Measurements from ENCODE around the gene CD300LB. TPM values are rescaled to one million over a fixed set of nuclear protein-coding genes. Genes with fewer than 3 reads are reported as not detected.
A peak's percentile ranks its signal among the peaks of the same experiment; 100 is the strongest.

The CD300LB gene
- total RNA-seq, 4 donors from 2014 or later: 0.19 TPM; not detected in 2

GRCh38 chr17:74485022-74485743, 46.1 kb downstream of the CD300LB start:
- peaks cover 0 to 49% (median 0%) of the 10 kb centered on the region in 4 donors for H3K27me3 ChIP-seq
- no peak overlapping the region for H3K4me3 ChIP-seq
- intact Hi-C loops (cut with DNase I): no loop called here
- H3K36me3 ChIP-seq: no peaks in the 10 kb centered on the region
- DNase-seq: no peak
- no peaks in the 10 kb centered on the region for H3K4me1 ChIP-seq
- no peak for TF ChIP-seq CTCF (IDR thresholded peaks at IDR 0.05)
- TF ChIP-seq POLR2A (IDR thresholded peaks at IDR 0.05): no peak
- no peaks in the 10 kb centered on the region for H3K9me3 ChIP-seq
- WGBS, 2 donors: 49 to 58% methylated on average over 8 to 9 of the region's 9 CpGs
- no peak overlapping the region for H3K27ac ChIP-seq

GRCh38 chr17:74484066-74484465, 47.2 kb downstream of the CD300LB start:
- H3K4me1 ChIP-seq: peaks cover 0 to 3% (median 0%) of the 10 kb centered on the region in 3 donors
- intact Hi-C loops (cut with DNase I): no loop called here
- no peak for TF ChIP-seq CTCF (IDR thresholded peaks at IDR 0.05)
- TF ChIP-seq POLR2A (IDR thresholded peaks at IDR 0.05): no peak
- no peak for DNase-seq
- H3K9me3 ChIP-seq: no peaks in the 10 kb centered on the region
- WGBS, 2 donors: 58 to 63% methylated on average over 1 to 8 of the region's 9 CpGs
- H3K27ac ChIP-seq: no peak overlapping the region
- H3K4me3 ChIP-seq: no peak overlapping the region
- peaks cover 0 to 51% (median 0%) of the 10 kb centered on the region in 4 donors for H3K27me3 ChIP-seq
- H3K36me3 ChIP-seq: no peaks in the 10 kb centered on the region

GRCh38 chr17:74481621-74482020, 49.7 kb downstream of the CD300LB start:
- Histone ChIP-seq H3K4me3 (no peak overlapping the region), H3K4me1 (peaks cover 0 to 3% (median 0%) of the 10 kb centered on the region in 3 donors), H3K27ac (no peak overlapping the region), H3K36me3 (no peaks in the 10 kb centered on the region), H3K9me3 (no peaks in the 10 kb centered on the region), H3K27me3 (peaks cover 0 to 70% (median 0%) of the 10 kb centered on the region in 4 donors)
- WGBS, 2 donors: 69 to 78% methylated on average over 3 to 6 of the region's 7 CpGs
- no peak for TF ChIP-seq POLR2A (IDR thresholded peaks at IDR 0.05)
- TF ChIP-seq CTCF (IDR thresholded peaks at IDR 0.05): no peak
- no peak for DNase-seq
- intact Hi-C loops (cut with DNase I): no loop called here

- TF ChIP-seq POLR2A (IDR thresholded peaks at IDR 0.05) (no peak), CTCF (IDR thresholded peaks at IDR 0.05) (no peak)
- Histone ChIP-seq H3K4me3 (no peak overlapping the region), H3K4me1 (peaks cover 0 to 3% (median 0%) of the 10 kb centered on the region in 3 donors), H3K36me3 (no peaks in the 10 kb centered on the region), H3K9me3 (peaks cover 0 to 9% (median 9%) of the 10 kb centered on the region in 3 donors), H3K27me3 (peaks cover 0 to 66% (median 0%) of the 10 kb centered on the region in 4 donors), H3K27ac (no peak overlapping the region)
- intact Hi-C loops (cut with DNase I): no loop called here
- no peak for DNase-seq
- 43 to 47% methylated on average over 1 to 3 of the region's 8 CpGs for WGBS, 2 donors
These were observed 51.0 kb downstream of the CD300LB start for GRCh38 chr17:74480290-74480689.

- Histone ChIP-seq H3K9me3 (peaks cover 0 to 11% (median 9%) of the 10 kb centered on the region in 3 donors), H3K27ac (peak overlapping the region in 2 of 4 donors; percentile 2 to 65), H3K27me3 (peaks cover 0 to 70% (median 0%) of the 10 kb centered on the region in 4 donors), H3K4me3 (no peak overlapping the region), H3K36me3 (no peaks in the 10 kb centered on the region), H3K4me1 (peaks cover 0 to 3% (median 0%) of the 10 kb centered on the region in 3 donors)
- DNase-seq: no peak
- WGBS, 2 donors: 30 to 47% methylated on average over 5 to 6 of the region's 6 CpGs
- no peak for TF ChIP-seq CTCF (IDR thresholded peaks at IDR 0.05)
- TF ChIP-seq POLR2A (IDR thresholded peaks at IDR 0.05): no peak
- intact Hi-C loops (cut with DNase I): no loop called here
These were observed 52.7 kb downstream of the CD300LB start for GRCh38 chr17:74478420-74479100.

Data from esophagus squamous epithelium (tissue), 5 donors.